Measurements from ENCODE around the gene MTFR2. TPM values are rescaled to one million over a fixed set of nuclear protein-coding genes. Genes with fewer than 3 reads are reported as not detected.

MTFR2 gene
- total RNA-seq, 2 donors from 2014 or later, result 0.41 TPM; not detected in 1

GRCh38 chr6:136189104-136189503 lies 61.0 kb downstream of the MTFR2 start:
- no peak overlapping the region for H3K4me3 ChIP-seq
- H3K27ac ChIP-seq, result no peak overlapping the region
- no peaks in the 10 kb centered on the region for H3K27me3 ChIP-seq (replicated peaks; ENCODE audit: insufficient read depth)
- DNase-seq (ENCODE audit: low spot score), result no peak
- no peak for ATAC-seq (ENCODE audit: insufficient number of reproducible peaks, low FRiP score, low read depth)
- TF ChIP-seq CTCF (IDR thresholded peaks at IDR 0.05), result no peak
- H3K4me1 ChIP-seq (ENCODE audit: control insufficient read depth in 1 of 2, low read depth in 2 of 2), result no peaks in the 10 kb centered on the region
- H3K36me3 ChIP-seq, result no peaks in the 10 kb centered on the region
- no peaks in the 10 kb centered on the region for H3K9me3 ChIP-seq

- no peaks in the 10 kb centered on the region for H3K4me1 ChIP-seq (ENCODE audit: control insufficient read depth in 1 of 2, low read depth in 2 of 2)
- DNase-seq (ENCODE audit: low spot score) (no peak), ATAC-seq (ENCODE audit: insufficient number of reproducible peaks, low FRiP score, low read depth) (no peak)
- TF ChIP-seq CTCF (IDR thresholded peaks at IDR 0.05), result no peak
- no peaks in the 10 kb centered on the region for H3K27me3 ChIP-seq (replicated peaks; ENCODE audit: insufficient read depth)
- no peaks in the 10 kb centered on the region for H3K36me3 ChIP-seq
- H3K4me3 ChIP-seq, result no peak overlapping the region
- H3K9me3 ChIP-seq, result no peaks in the 10 kb centered on the region
- H3K27ac ChIP-seq, result no peak overlapping the region
Measured at GRCh38 chr6:136188486-136188885, 61.6 kb downstream of the MTFR2 start.

- Histone ChIP-seq H3K4me1 (ENCODE audit: control insufficient read depth in 1 of 2, low read depth in 2 of 2) (peaks cover 0 to under 1% of the 10 kb centered on the region in 2 donors), H3K36me3 (no peaks in the 10 kb centered on the region), H3K27me3 (replicated peaks; ENCODE audit: insufficient read depth) (no peaks in the 10 kb centered on the region), H3K4me3 (no peak overlapping the region), H3K27ac (no peak overlapping the region), H3K9me3 (no peaks in the 10 kb centered on the region)
- TF ChIP-seq CTCF (IDR thresholded peaks at IDR 0.05), result no peak
- ATAC-seq (ENCODE audit: insufficient number of reproducible peaks, low FRiP score, low read depth) (no peak), DNase-seq (ENCODE audit: low spot score) (no peak)
Measured at GRCh38 chr6:136186363-136186762, 63.7 kb downstream of the MTFR2 start.

- Histone ChIP-seq H3K27ac (no peak overlapping the region), H3K36me3 (no peaks in the 10 kb centered on the region), H3K27me3 (replicated peaks; ENCODE audit: insufficient read depth) (no peaks in the 10 kb centered on the region), H3K9me3 (no peaks in the 10 kb centered on the region), H3K4me3 (no peak overlapping the region), H3K4me1 (ENCODE audit: control insufficient read depth in 1 of 2, low read depth in 2 of 2) (peaks cover 0 to 4% of the 10 kb centered on the region in 2 donors)
- ATAC-seq (ENCODE audit: insufficient number of reproducible peaks, low FRiP score, low read depth), result no peak
- no peak for DNase-seq (ENCODE audit: low spot score)
- TF ChIP-seq CTCF (IDR thresholded peaks at IDR 0.05), result no peak
Measured at GRCh38 chr6:136184738-136185137, 65.4 kb downstream of the MTFR2 start.

- DNase-seq (ENCODE audit: low spot score), result no peak
- no peak overlapping the region for H3K27ac ChIP-seq
- no peaks in the 10 kb centered on the region for H3K36me3 ChIP-seq
- H3K27me3 ChIP-seq (replicated peaks; ENCODE audit: insufficient read depth), result no peaks in the 10 kb centered on the region
- no peaks in the 10 kb centered on the region for H3K9me3 ChIP-seq
- peaks cover 0 to 4% of the 10 kb centered on the region in 2 donors for H3K4me1 ChIP-seq (ENCODE audit: control insufficient read depth in 1 of 2, low read depth in 2 of 2)
- no peak overlapping the region for H3K4me3 ChIP-seq
- no peak for ATAC-seq (ENCODE audit: insufficient number of reproducible peaks, low FRiP score, low read depth)
- TF ChIP-seq CTCF (IDR thresholded peaks at IDR 0.05), result no peak
Measured at GRCh38 chr6:136181861-136182260, 68.2 kb downstream of the MTFR2 start.
